MG63 (cell line): ENCODE measurements around the gene GALNT15. TPM values are rescaled to one million over a fixed set of nuclear protein-coding genes. Genes with fewer than 3 reads are reported as not detected.

Experiments
- DNase-seq: peaks from one replicate; pipeline ENCODE4 v3.0.0-alpha.2; 2020
- H3K27me3 ChIP-seq: fragments of 250-450 bp; sonication (Bioruptor Pico); 2 replicates; pipeline ENCODE4 v1.5.1; 2020; ENCODE audit warnings: mild to moderate bottlenecking, moderate library complexity
- H3K36me3 ChIP-seq: fragments of 250-450 bp; sonication (Bioruptor Pico); 2 replicates; pipeline ENCODE4 v1.5.1; 2020; ENCODE audit warnings: mild to moderate bottlenecking, moderate library complexity
- H3K4me3 ChIP-seq: fragments of 250-450 bp; sonication (Bioruptor Pico); 2 replicates; pipeline ENCODE4 v1.5.1; 2020; ENCODE audit warnings: mild to moderate bottlenecking, moderate library complexity
- H3K9me3 ChIP-seq: fragments of 250-450 bp; sonication (Bioruptor Pico); 2 replicates; pipeline ENCODE4 v1.5.1; 2020; ENCODE audit warnings: mild to moderate bottlenecking, moderate library complexity
- total RNA-seq: library from RNA; depleted of rRNA; stranded (reverse); fragments of >200 nt; shearing (Covaris generic); gene quantifications from 2 replicates; pipeline ENCODE4 v1.2.3, GENCODE V29; 2014; ENCODE audit warnings: low replicate concordance

GALNT15 gene
- total RNA-seq, 1 experiment from 2014 or later: not detected

- H3K4me3 ChIP-seq: no peak overlapping the region
- no peaks in the 10 kb centered on the region for H3K36me3 ChIP-seq
- DNase-seq: no peak
- H3K27me3 ChIP-seq: no peaks in the 10 kb centered on the region
- H3K9me3 ChIP-seq: no peaks in the 10 kb centered on the region
These were observed 25.9 kb downstream of the GALNT15 start for GRCh38 chr3:16200411-16200810.

GRCh38 chr3:16203031-16203430, 28.6 kb downstream of the GALNT15 start:
- Histone ChIP-seq H3K4me3 (no peak overlapping the region), H3K9me3 (no peaks in the 10 kb centered on the region), H3K36me3 (no peaks in the 10 kb centered on the region), H3K27me3 (no peaks in the 10 kb centered on the region)
- DNase-seq: no peak

GRCh38 chr3:16203671-16204629, 29.5 kb downstream of the GALNT15 start:
- Histone ChIP-seq H3K9me3 (no peaks in the 10 kb centered on the region), H3K36me3 (no peaks in the 10 kb centered on the region), H3K4me3 (no peak overlapping the region), H3K27me3 (no peaks in the 10 kb centered on the region)
- DNase-seq: no peak

GRCh38 chr3:16204751-16205150, 30.3 kb downstream of the GALNT15 start:
- Histone ChIP-seq H3K27me3 (no peaks in the 10 kb centered on the region), H3K4me3 (no peak overlapping the region), H3K9me3 (no peaks in the 10 kb centered on the region), H3K36me3 (no peaks in the 10 kb centered on the region)
- DNase-seq: no peak

DNA sequence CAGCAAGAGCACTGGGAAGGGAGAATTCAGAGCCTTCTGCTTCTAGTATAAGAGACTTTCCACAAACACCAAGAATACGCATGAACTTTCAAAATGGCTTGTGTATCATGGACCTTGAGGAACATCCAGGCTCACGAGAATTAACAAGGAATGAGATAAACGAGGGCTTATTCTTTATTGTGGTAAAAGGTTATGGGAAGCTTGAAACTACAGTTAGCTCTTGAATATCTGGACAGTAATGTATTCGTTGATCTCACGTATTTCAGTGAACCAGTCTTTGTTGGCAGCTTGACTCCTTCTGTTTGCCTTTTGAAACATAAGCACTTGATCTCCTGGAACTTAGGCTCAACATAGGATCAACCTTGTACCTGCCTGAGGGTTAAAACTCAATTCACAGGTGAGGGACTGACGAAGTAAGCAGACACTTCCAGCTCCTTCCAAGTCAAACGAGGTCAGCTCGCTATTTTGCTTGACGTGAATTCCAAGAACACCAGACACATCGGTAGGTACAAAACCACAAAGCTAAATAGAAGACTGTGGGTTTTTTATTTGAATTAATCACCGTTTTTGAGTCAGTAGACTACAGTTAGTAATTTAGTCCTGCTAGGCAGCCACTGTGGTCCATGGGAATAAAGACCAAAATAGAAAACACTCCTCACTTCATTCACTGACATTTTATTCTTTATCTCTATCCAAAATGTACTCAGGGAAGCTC, 30.8 kb downstream of the GALNT15 start:
- Histone ChIP-seq H3K4me3 (no peak overlapping the region), H3K9me3 (no peaks in the 10 kb centered on the region), H3K27me3 (no peaks in the 10 kb centered on the region), H3K36me3 (no peaks in the 10 kb centered on the region)
- no peak for DNase-seq

GRCh38 chr3:16207031-16207430, 32.6 kb downstream of the GALNT15 start:
- H3K27me3 ChIP-seq: no peaks in the 10 kb centered on the region
- no peaks in the 10 kb centered on the region for H3K36me3 ChIP-seq
- H3K9me3 ChIP-seq: no peaks in the 10 kb centered on the region
- H3K4me3 ChIP-seq: no peak overlapping the region
- no peak for DNase-seq

DNA sequence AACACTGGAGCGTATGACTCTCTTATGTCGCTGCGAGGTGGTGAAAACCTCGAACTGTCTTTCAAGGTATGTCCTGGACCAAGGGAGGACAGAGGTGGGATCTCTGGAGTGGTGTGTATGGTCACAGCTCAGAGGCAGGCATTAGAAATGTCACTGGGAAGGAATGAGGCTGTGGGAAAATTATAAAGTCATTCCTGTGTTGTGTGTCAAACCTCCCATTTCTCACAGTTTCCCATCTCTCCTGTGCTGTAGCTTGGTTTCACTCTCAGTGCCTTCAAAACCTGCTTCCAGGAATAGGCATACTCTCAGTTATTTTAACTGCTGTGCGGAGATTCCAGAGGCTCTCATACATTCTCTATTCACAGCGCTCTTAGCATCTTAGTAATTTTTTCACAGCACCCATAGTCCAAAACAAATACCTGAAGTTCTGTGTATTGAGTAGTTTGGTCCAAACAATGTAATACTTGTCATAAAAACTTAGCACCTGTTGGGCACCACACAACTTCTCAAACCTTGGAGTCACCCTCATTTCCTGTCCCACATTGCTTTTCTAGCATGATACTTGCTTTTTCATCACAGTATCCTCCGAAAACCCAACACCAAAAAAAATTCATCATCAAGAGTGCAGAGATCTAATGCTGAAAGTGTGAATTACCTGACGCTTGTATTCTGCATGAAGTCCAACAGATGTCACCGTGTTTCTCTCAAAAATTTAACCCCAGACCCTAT, 36.9 kb downstream of the GALNT15 start:
- DNase-seq: no peak
- Histone ChIP-seq H3K9me3 (no peaks in the 10 kb centered on the region), H3K4me3 (no peak overlapping the region), H3K27me3 (no peaks in the 10 kb centered on the region), H3K36me3 (no peaks in the 10 kb centered on the region)

DNA sequence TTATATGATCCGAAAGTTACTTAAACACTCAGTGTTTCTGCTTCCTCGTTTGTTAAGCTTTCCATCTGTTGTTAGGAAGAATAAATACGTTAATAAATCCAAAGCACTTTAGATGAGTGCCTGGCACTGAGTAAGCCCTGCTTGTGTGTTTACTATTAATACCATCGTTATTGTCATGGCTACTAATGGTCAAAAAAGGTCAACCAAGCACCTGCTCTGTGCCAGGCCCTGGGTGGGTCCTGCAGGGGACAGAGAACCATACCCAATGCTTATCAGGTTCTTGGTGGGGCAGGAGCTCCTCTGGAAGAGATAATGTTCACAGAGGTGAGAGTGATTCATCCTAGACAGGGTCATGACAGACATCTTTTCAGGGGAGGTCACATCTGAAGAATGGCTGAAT, 39.9 kb downstream of the GALNT15 start:
- no peaks in the 10 kb centered on the region for H3K27me3 ChIP-seq
- H3K4me3 ChIP-seq: no peak overlapping the region
- H3K36me3 ChIP-seq: no peaks in the 10 kb centered on the region
- no peak for DNase-seq
- no peaks in the 10 kb centered on the region for H3K9me3 ChIP-seq

DNA sequence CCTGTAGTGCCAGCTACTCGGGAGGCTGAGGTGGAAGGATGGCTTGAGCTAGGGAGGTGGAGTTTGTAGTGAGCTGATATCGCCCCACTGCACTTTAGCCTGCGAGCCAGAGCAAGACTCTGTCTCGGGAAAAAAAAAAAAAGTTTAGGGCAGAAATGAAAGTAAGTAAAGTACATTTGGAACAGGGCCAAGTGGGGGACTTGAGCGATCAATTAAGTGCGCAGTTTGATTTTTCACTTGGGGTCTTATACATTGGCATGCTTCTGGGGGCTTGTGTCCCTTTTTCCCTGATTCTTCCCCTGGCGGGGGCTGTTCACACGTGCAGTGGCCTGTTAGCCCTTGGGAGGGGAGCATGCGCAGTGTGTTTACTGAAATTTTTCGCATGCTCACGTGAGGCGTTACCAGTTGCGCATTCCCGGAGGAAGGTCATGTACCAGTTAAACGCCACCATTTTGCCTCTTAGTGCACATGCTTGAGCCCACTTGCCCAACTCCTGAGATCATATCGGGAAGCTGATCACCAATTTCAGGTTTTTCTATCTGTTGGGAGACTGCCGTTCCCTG, 42.0 kb downstream of the GALNT15 start:
- Histone ChIP-seq H3K27me3 (no peaks in the 10 kb centered on the region), H3K36me3 (no peaks in the 10 kb centered on the region), H3K4me3 (no peak overlapping the region), H3K9me3 (no peaks in the 10 kb centered on the region)
- no peak for DNase-seq

DNA sequence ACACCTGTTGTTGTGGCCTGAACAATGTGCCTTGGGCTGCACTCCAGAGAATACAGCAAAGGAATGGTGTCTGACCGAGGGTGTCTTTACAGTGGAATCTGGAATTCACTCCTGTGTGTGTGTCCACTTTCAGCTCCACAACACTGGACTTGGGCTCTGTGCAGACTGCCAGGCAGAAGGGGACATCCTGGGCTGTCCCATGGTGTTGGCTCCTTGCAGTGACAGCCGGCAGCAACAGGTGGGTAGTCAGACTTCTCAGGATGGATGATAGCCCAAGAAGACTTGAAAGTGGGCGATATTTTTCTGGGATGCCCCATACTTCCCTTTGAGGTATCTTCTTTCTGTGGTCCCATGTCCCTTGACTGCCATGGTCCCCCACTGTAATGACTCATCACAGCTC, 45.3 kb downstream of the GALNT15 start:
- Histone ChIP-seq H3K27me3 (no peaks in the 10 kb centered on the region), H3K4me3 (no peak overlapping the region), H3K9me3 (no peaks in the 10 kb centered on the region), H3K36me3 (no peaks in the 10 kb centered on the region)
- no peak for DNase-seq

DNA sequence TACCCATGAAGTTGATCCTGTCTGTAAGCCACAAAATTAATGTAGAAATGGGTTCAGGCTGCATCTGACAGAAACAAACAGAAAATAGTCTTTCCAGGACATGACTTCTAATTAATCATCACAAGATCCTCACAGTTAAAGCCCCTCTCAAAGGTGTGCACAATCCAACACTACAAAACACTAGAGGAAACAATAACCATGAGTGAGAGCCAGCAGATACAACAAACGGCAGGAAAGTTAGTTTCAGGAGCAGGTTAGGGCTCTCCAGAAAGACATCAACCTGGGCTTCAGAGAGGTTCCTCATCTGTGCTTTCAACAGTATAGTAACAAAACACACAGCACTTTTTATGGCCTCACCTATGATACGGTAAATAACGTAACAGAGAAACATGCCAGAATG, 47.5 kb downstream of the GALNT15 start:
- Histone ChIP-seq H3K36me3 (no peaks in the 10 kb centered on the region), H3K4me3 (no peak overlapping the region), H3K27me3 (no peaks in the 10 kb centered on the region), H3K9me3 (no peaks in the 10 kb centered on the region)
- no peak for DNase-seq

- no peak for DNase-seq
- no peak overlapping the region for H3K4me3 ChIP-seq
- no peaks in the 10 kb centered on the region for H3K27me3 ChIP-seq
- no peaks in the 10 kb centered on the region for H3K9me3 ChIP-seq
- no peaks in the 10 kb centered on the region for H3K36me3 ChIP-seq
These were observed 48.1 kb downstream of the GALNT15 start for GRCh38 chr3:16222547-16222946.

- no peaks in the 10 kb centered on the region for H3K36me3 ChIP-seq
- H3K4me3 ChIP-seq: no peak overlapping the region
- H3K9me3 ChIP-seq: no peaks in the 10 kb centered on the region
- no peak for DNase-seq
- no peaks in the 10 kb centered on the region for H3K27me3 ChIP-seq
These were observed 49.8 kb downstream of the GALNT15 start for GRCh38 chr3:16224325-16224724.

GRCh38 chr3:16227566-16227965, 53.1 kb downstream of the GALNT15 start:
- H3K27me3 ChIP-seq: no peaks in the 10 kb centered on the region
- H3K36me3 ChIP-seq: no peaks in the 10 kb centered on the region
- no peak overlapping the region for H3K4me3 ChIP-seq
- H3K9me3 ChIP-seq: no peaks in the 10 kb centered on the region
- DNase-seq: no peak

DNA sequence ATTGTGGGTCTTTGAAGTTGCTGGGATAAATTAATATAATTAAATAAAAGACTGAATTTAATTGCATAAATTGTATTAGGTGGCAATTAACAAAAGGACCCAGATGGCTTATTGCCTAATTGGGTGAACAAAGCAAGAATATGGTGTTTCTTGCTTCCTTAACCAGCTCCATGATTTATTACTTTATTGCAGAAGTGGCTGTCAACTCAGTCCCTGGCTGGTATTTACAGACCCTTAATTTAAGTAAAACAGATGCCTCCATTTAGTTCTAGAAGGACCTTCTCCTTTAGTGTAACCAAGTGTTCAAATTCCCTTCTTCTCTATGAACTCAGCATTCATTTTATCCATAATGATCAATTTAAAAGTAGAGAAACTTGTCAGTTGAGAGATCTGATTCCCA, 55.2 kb downstream of the GALNT15 start:
- Histone ChIP-seq H3K36me3 (no peaks in the 10 kb centered on the region), H3K4me3 (no peak overlapping the region), H3K9me3 (no peaks in the 10 kb centered on the region), H3K27me3 (no peaks in the 10 kb centered on the region)
- DNase-seq: no peak

DNA sequence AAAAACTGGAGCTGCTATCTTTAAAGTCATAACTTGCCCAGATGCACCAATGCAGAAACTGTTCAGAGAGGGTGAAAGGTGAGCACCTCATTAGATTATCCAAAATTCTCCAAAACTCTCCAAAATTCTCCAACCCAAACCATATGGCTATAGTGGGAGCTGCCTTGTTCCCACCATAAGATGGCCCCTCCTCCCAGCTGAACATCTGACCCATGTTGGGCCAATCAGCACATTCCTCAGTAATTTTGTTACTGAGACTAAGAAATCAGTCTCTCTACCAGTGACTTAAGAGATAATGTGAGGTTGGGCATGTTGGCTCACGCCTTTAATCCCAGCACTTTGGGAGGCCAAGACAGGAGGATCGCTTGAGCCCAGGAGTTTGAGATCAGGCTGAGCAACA, 57.5 kb downstream of the GALNT15 start:
- no peaks in the 10 kb centered on the region for H3K9me3 ChIP-seq
- DNase-seq: no peak
- H3K4me3 ChIP-seq: no peak overlapping the region
- no peaks in the 10 kb centered on the region for H3K27me3 ChIP-seq
- H3K36me3 ChIP-seq: no peaks in the 10 kb centered on the region

- no peak for DNase-seq
- no peaks in the 10 kb centered on the region for H3K27me3 ChIP-seq
- H3K4me3 ChIP-seq: no peak overlapping the region
- no peaks in the 10 kb centered on the region for H3K36me3 ChIP-seq
- H3K9me3 ChIP-seq: no peaks in the 10 kb centered on the region
These were observed 59.3 kb downstream of the GALNT15 start for GRCh38 chr3:16233806-16234205.
